ENCODE data around the gene GPR25. TPM values are rescaled to one million over a fixed set of nuclear protein-coding genes. Genes with fewer than 3 reads are reported as not detected.

The GPR25 gene
- total and polyA plus RNA-seq, 10 of the 15 experiments (the other 5 are each of a cell fraction or from before 2014, with no cell fraction given), result not detected

DNA sequence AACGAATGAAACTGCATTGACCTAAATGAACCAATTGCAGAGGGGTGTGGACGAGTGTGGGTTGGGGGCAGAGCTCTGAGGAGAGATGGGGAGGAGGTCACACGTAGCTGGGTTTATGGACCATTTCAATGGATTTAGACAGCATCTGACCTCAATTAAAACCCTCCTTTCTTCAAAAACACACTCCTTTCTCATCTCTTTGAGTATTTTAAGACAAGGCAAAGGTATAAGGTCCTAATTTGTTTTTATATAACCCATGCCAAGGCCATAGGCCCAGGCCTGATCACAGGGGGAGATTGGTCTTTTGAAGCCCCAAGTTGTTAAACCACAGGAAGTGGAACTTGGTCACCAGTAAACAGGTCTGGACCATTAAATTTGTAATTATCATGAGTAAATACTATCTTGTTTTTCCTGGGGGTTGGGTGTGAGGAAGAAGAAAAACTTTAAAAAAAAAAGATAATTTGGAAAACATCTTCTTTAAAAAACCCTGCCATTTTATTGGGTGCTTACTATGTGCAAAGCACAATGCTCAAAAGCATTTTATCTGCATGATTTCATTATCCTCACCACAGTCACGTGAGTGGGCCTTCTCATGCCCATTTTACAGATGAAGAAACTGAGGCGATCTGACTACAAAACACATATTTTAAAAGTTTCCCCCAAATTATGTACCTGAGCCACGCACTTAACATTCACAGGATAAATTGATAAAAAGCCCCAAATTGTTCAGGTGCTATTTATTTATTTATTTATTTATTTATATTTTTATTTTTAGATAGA, 13.0 kb downstream of the GPR25 start (continued):
- TF ChIP-seq GATAD2B (conservative IDR thresholded peaks at IDR 0.05; ENCODE audit: low read depth) (peak; percentile 40; the same call in 1 of the 2 replicates), POLR2AphosphoS2 (IDR thresholded peaks at IDR 0.05; ENCODE audit: low read depth, low read length) (no peak), ZNF687 (IDR thresholded peaks at IDR 0.05) (peak; percentile 90), HSF1 (IDR thresholded peaks at IDR 0.05; ENCODE audit: low read depth, low read length) (no peak), NRF1 (conservative IDR thresholded peaks at IDR 0.05; ENCODE audit: low read depth, low read length) (no peak), SREBF1 (IDR thresholded peaks at IDR 0.05; ENCODE audit: low read length) (no peak), ZZZ3 (IDR thresholded peaks at IDR 0.05; ENCODE audit: control insufficient read depth, insufficient read length, low read depth) (no peak), TCF12 (IDR thresholded peaks at IDR 0.05; ENCODE audit: low read depth, low read length) (no peak), SMAD1 (IDR thresholded peaks at IDR 0.05; ENCODE audit: low read depth, partially characterized antibody) (no peak), NR2F1 (conservative IDR thresholded peaks at IDR 0.05) (peak; percentile 49), MTA2 (IDR thresholded peaks at IDR 0.05; ENCODE audit: low read depth) (peak; percentile 84), BHLHE40 (IDR thresholded peaks at IDR 0.05; ENCODE audit: borderline replicate concordance in 1 of 2, low read depth in 2 of 2, low read length in 1 of 2) (peak; percentile 56 to 80), BMI1 (IDR thresholded peaks at IDR 0.05; ENCODE audit: borderline replicate concordance) (no peak; the same call in 1 of the 2 replicates), CHD2 (IDR thresholded peaks at IDR 0.05; ENCODE audit: borderline replicate concordance, low read depth, low read length) (no peak), IKZF1 (conservative IDR thresholded peaks at IDR 0.05) (peak; percentile 54), CREB1 (IDR thresholded peaks at IDR 0.05; ENCODE audit: low read depth) (no peak), EGR1 (IDR thresholded peaks at IDR 0.05; ENCODE audit: borderline replicate concordance in 1 of 2, low read depth in 2 of 2, low read length in 2 of 2) (no peak), SPI1 (IDR thresholded peaks at IDR 0.05; ENCODE audit: borderline replicate concordance, insufficient read depth, low read depth, low read length) (no peak), BCL11A (IDR thresholded peaks at IDR 0.05; ENCODE audit: low read depth, low read length) (no peak), KDM1A (IDR thresholded peaks at IDR 0.05; ENCODE audit: borderline replicate concordance) (no peak), MEF2B (IDR thresholded peaks at IDR 0.05; ENCODE audit: partially characterized antibody, poor library complexity, severe bottlenecking) (peak; percentile 31)
- TF ChIP-seq, protein P1, sequence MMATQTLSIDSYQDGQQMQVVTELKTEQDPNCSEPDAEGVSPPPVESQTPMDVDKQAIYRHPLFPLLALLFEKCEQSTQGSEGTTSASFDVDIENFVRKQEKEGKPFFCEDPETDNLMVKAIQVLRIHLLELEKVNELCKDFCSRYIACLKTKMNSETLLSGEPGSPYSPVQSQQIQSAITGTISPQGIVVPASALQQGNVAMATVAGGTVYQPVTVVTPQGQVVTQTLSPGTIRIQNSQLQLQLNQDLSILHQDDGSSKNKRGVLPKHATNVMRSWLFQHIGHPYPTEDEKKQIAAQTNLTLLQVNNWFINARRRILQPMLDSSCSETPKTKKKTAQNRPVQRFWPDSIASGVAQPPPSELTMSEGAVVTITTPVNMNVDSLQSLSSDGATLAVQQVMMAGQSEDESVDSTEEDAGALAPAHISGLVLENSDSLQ (IDR thresholded peaks at IDR 0.05), result no peak
